Amygdala (tissue), 56 donors: ENCODE data around the gene SRRM1.
"Not testable (repeated sequence)": the region's sequence is repeated elsewhere in the genome, so short reads cannot be mapped to it uniquely, and the experiment has no call there.

Experiments
- DNase-seq, 56 donors: peaks; one replicate each; lab custom pipeline; 2025; lab: John Stamatoyannopoulos, UW

Gene SRRM1

DNA sequence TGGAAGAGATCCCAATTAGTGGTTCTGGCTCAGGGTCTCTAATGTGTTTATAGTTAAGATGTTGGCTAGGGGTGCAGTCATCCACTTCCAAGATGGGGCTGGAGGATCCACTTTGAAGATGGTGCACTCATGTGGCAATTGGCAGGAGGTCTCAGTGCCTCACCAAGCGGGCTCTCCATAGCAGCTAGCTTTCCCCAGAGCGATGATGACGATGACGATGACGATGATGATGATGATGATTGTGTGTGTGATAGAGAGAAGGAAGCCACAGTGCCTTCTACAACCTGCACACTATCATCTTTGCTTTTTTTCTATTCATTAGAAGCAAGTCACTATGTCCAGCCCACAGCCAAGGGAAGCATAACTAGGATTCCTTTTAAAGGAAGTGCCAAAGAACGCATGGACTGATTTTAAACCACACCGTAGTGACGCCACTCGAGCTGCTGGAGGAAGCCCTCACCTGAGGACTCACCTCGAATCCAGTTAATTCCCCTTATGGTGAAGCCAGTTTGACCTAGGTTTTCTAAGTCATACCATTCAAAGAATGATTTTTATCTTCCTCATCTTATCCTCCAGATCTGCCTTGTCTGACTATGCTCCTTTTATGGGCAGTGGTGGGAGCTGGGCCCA lies 49.4 kb downstream of the SRRM1 start:
- DNase-seq, result no peak

DNA sequence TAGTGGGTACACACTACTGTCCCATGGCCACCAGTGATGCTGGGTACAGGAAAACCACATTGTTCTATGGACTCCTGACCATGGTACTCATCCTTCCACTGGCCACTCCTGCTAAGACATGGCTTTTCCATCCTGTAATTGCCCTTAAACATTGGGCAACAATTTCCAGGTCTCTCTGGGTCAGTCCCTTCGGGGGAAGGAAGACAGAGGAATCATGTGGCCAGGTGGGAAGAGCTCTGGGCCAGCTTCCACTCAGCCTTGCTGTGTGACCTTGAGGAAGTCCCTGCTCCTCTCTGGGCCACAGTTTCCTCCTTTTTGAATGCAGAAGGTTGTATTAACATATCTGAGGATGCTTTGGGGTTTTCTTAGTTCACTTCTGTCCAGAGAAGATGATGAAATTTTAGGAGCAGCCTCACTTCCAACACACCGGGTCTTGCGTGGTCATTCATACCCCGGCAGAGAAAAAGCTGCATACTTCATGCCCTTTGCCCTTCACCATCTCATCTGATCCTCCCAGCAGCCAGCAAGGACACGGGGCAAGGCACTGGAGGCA lies 50.8 kb downstream of the SRRM1 start:
- no peak for DNase-seq

DNA sequence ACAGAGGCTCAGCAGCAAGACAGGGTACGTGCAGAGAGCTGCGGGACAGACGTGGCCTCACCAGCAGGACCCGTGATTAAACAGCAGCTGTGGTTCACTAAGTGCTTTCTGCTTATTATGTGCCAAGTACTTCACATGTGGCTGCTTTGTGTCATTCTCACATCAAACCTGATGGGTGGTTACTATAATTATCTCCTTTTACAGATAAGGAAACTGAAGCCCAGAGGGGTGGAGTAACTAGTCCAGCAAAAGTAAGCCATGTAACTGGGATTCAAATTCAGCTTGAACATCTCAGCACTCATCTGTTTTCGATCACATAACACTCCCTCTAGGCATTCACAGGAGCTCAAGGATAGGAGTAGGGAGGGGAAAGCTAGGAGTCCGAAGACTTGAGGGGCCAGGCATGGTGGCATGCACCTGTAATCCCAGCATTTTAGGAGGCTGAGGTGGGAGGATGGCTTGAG lies 51.3 kb downstream of the SRRM1 start:
- DNase-seq, result no peak

DNA sequence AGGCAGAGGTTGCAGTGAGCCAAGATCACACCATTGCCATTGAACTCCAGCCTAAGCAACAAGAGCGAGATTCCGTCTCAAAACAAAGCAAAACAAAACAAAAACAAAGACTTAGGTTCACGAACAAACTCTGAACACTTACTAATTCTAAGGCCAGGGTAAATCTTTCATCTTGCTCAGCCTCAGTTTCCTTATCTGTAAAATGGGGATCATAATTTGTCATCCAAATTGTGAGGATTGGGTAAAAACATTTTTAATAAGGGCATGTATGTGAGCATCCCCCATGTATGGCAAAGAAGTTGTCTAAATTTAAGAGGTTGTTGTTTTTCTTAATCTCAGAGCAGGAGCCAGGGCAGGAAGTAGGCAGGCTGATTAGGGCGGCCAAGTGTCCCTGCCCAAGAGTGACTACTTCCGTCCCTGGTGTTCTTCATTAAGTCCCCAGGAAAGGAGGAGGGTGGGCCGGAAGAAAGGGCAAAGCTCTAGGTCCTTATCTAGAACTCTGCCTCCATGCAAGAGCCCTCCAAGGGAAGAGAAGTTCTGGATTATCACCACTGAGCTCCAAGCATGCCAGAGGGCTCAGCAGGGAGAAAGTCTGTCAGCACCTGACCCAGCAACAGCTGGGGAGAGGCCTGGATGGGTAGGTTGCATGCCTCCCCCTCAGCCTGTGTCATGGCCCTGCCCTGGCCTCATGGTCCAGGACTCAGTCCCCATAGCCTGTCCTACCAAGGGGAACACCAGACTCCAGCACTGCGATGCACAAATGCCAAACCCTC lies 52.3 kb downstream of the SRRM1 start:
- no peak for DNase-seq

DNA sequence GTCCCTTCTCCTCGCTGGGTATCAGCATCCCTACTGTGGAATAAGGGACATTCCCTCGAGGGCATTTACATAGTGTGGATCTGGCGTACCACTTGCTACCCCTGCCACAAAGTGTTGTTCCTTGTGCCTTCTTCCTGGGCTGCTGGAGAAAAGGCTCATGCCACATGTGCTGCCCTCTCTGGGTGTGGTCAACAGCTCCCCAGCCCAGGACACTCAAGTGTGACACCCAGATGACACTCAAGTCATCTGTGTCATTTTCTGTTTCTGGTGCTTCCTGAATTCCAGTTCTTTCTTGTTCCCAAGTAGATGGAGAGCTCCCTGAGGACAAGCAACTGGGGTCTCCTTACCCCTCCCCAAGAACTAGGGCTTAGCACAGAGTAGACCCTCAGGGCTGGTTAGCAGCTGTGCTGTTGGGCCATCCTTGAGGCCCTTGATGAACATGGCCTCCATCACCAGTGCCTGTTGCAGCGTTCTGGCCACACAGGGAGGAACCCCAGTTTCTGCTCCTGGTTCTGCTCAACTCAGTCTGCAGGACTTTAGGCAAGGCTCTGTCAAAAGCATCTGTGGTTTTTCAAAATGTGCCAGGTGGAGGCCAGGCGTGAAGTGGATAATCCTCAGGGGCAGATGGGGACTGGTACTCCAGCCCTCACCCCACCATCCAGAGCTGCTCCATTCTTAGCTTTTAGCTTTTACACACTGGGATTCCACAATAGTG lies 53.1 kb downstream of the SRRM1 start:
- DNase-seq, result no peak

DNA sequence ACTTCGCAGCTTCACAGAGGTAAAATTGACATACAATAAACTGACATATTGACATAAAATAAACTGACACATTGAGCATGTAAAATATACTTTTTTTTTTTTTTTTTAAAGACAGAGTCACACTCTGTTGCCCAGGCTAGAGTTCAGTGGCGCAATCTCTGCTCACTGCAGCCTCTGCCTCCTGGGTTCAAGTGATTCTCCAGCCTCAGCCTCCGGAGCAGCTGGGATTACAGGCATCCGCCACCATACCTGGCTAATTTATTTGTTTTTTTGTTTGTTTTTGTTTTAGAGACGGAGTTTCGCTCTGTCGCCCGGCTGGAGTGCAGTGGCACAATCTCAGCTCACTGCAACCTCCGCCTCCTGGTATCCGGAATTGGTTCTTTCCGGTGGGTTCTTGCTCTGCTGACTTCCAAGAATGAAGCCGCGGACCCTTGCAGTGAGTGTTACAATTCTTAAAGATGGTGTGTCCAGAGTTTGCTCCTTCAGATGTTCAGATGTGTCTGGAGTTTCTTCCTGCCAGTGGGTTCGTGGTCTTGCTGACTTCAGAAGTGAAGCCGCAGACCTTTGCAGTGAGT lies 53.7 kb downstream of the SRRM1 start:
- no peak for DNase-seq

DNA sequence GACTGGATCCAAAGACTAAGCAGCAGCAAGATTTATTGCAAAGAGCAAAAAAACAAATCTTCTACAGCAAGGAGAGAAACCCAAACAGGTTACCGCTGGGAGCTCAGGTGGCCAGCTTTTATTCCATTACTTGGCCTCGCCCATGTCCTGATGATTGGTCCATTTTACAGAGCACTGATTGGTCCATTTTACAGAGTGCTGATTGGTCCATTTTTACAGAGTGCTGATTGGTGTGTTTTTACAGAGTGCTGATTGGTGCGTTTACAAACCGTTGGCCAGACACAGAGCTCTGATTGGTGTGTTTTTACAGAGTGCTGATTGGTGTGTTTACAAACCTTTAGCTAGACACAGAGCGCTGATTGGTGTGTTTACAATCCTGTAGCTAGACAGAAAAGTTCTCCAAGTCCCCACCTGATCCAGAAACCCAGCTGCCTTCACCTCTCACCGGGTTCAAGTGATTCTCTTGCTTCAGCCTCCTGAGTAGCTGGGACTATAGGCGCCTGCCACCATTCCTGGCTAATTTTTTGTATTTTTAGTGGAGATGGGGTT lies 54.4 kb downstream of the SRRM1 start:
- DNase-seq, result not testable (repeated sequence)

GRCh38 chr1:24698326-24698725 lies 55.2 kb downstream of the SRRM1 start:
- DNase-seq, result not testable (repeated sequence)

DNA sequence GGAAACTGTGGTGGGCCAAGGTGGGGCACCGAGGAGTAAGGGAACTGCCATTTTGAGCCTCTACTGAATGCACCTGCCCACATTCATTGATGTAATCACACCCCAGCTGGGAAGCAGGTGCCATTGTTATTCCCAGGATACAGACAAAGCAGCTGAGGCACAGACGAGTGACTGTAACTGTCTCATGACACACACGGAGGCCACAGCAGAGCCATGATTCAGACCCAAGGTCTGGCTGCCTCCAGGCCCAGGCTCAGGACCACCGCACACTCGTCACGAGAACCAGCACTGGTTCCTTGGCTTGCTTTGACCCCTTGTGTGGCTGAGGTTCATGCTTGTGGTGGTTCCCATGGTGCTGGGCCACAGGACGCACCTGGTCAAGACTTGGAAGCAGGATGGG lies 56.5 kb downstream of the SRRM1 start:
- no peak for DNase-seq

- no peak for DNase-seq
Measured at GRCh38 chr1:24702511-24703293, 59.6 kb downstream of the SRRM1 start.

DNA sequence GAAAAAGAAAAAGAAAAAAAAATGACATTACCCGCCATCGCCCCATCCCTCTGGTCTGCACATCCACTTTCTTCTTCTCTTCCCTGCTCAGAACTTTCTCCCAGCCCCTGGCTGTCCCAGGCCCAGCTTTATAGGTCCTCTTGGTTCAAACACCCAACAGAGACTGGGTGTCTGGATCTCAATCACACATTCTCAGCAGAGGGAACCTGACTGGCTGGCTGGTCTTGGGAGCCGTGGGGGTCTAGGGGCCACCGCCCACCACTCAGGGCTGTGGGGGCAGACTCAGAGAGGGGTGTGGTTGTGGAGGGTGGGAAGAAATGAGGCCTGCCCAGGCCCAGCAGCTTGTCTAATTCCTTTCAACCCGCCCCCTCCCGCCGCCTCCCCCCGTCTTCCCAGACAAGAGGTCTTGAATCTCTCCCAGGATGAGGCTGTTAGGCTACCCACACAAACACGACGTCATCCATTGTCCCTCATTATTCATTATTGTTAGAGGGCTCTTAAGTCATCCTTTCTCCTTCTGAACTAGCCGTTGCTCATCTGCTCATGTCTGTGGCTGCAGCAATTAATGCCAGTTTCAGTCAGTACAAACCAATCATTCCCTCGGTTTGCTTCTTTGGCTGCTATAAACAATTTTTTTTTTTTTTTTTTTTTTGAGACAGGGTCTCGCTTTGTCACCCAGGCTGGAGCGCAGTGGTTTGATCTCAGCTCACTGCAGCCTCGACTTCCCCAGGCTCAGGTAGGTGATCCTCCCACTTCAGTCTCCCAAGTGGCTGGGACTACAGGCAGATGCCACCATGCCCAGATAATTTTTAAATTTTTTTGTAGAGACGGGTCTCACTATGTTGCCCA lies 61.5 kb downstream of the SRRM1 start:
- peak in 45 of 56 donors; percentile 13 to 73 (median 44) for DNase-seq

GRCh38 chr1:24705260-24706073 lies 62.4 kb downstream of the SRRM1 start:
- peak in 53 of 56 donors; percentile 24 to 89 (median 69) for DNase-seq

DNA sequence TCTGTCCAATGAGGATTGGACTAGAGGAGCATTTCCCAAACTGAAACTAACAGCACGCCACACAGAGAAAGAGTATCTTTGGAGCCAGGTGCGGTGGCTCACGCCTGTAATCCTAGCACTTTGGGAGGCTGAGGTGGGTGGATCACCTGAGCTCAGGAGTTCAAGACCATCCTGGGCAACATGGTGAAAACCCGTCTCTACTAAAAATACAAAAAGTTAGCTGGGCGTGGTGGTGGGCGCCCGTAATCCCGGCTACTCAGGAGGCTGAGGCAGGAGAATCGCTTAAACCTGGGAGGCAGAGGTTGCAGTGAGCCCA lies 62.9 kb downstream of the SRRM1 start:
- DNase-seq, result not testable (repeated sequence)

DNA sequence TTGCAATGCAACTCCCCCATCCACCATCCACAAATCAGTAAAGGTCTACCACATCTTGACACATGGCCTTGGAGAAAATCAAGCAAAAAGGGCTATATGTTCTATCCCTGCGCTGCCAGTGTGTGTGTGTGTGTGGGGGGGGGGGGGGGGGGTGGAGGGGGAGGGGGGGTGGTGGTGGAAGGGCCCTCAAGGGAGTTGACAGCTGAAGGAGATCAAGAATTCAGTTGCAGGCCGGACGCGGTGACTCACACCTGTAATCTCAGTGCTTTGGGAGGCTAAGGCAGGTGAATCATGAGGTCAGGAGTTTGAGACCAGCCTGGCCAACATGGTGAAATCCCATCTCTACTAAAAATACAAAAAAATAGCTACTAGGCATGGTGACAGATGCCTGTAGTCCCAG lies 64.6 kb downstream of the SRRM1 start:
- no peak for DNase-seq

DNA sequence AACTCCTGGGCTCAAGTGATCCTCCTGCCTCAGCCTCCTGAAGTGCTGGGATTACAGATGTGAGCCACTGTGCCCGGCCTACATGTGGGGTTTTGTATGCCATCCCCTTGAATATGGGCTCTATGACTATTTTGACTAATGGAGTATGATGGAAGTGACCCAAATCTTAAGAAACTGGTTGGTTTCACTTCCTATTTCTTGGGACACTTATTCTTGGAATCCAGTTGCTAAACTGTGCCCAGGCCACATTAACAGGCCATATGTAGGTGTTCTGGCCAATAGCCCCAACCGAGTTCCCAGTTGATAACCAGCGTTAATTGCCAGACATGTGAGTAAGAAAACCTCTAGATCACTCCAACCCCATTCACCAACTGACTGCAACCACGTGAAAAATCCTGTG lies 65.8 kb downstream of the SRRM1 start:
- DNase-seq, result no peak

DNA sequence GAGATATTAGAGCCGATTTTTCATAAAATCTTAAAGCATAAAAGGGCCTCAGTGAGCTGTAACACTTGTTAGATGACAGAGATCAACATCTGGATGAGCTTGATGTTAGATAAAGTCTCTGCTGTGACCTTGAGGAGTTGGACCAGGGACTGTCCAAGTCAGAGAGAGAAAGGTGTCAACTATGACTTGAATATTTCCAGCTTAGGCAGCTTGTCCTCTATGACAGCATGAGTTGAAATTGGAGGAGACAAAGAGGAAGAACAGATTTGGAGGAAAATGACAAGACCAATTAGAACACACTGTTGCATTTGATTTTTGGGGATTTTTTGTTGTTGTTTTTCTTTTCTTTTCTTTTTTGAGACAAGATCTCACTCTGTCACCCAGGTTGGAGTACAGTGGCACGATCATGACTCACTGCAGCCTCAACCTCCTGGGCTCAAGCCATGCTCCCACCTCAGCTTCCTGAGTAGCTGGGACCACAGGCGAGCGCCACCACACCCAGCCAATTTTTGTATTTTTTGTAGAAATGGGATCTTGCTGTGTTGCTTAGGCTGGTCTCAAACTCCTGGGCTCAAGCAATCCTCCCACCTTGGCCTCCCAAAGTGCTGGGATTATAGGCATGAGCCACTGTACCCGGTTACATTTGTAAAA lies 66.8 kb downstream of the SRRM1 start:
- no peak for DNase-seq

GRCh38 chr1:24711329-24711728 lies 68.2 kb downstream of the SRRM1 start:
- DNase-seq, result no peak

GRCh38 chr1:24713176-24713575 lies 70.1 kb downstream of the SRRM1 start:
- DNase-seq, result no peak
